Natural killer cell (primary cell): ENCODE results near the gene KRT15. TPM values are rescaled to one million over a fixed set of nuclear protein-coding genes. Genes with fewer than 3 reads are reported as not detected.

Source experiments
- ATAC-seq, 3 donors: fragments of 150-1000 bp in 2 of 3; fragments of 200-7000 bp in 1 of 3; cut with Tn5 transposase; 1 replicate in 1 of 3; 2 replicates in 2 of 3; pipeline ENCODE4 v1.10.0; 2021; ENCODE audit warnings: mild to moderate bottlenecking in 2 of 3, moderate library complexity in 2 of 3
- DNase-seq, 2 donors: peaks; one replicate each; pipeline versions ENCODE4 v3.0.0 to v3.0.0-alpha.2; 2013 to 2021; ENCODE audit warnings: mixed read lengths in 1 of 2
- H3K27ac ChIP-seq: one replicate; pipeline ENCODE4 v1.5.1; 2013; ENCODE audit warnings: mild to moderate bottlenecking, low read length
- H3K27me3 ChIP-seq: one replicate; pipeline ENCODE4 v1.6.1; 2013; ENCODE audit warnings: low read length; ENCODE audit not compliant: control insufficient read depth, insufficient read depth
- H3K36me3 ChIP-seq: one replicate; pipeline ENCODE4 v1.6.1; 2013; ENCODE audit warnings: low read length; ENCODE audit not compliant: control insufficient read depth, insufficient read depth
- H3K4me1 ChIP-seq: one replicate; pipeline ENCODE4 v1.6.1; 2013; ENCODE audit warnings: low read length; ENCODE audit not compliant: control insufficient read depth, insufficient read depth
- H3K4me3 ChIP-seq: one replicate; pipeline ENCODE4 v1.5.1; 2013; ENCODE audit warnings: low read length
- H3K9me3 ChIP-seq: one replicate; pipeline ENCODE4 v1.6.1; 2013; ENCODE audit warnings: low read length; ENCODE audit not compliant: control insufficient read depth, insufficient read depth
- H3K27ac Mint-ChIP-seq, 2 donors: one replicate each; pipeline ENCODE4 v1.8.0; 2022; ENCODE audit warnings: mild to moderate bottlenecking in 2 of 2, mixed read lengths in 2 of 2, moderate library complexity in 1 of 2
- H3K27me3 Mint-ChIP-seq, 2 donors: one replicate each; pipeline ENCODE4 v1.8.0; 2022; ENCODE audit warnings: low read depth in 2 of 2, mixed read lengths in 2 of 2
- H3K36me3 Mint-ChIP-seq: one replicate; pipeline ENCODE4 v1.8.0; 2022; ENCODE audit warnings: mixed read lengths
- H3K4me1 Mint-ChIP-seq, 2 donors: one replicate each; pipeline ENCODE4 v1.8.0; 2022; ENCODE audit warnings: mixed read lengths in 2 of 2
- H3K4me3 Mint-ChIP-seq: one replicate; pipeline ENCODE4 v1.8.0; 2022; ENCODE audit warnings: mild to moderate bottlenecking, moderate library complexity, mixed read lengths
- H3K9me3 Mint-ChIP-seq, 2 donors: one replicate each; pipeline ENCODE4 v1.8.0; 2022; ENCODE audit warnings: mixed read lengths in 2 of 2
- WGBS: methylation state at CpG from one replicate; pipeline ENCODE4 v1.1.7; 2013; ENCODE audit warnings: missing lambda C conversion rate; ENCODE audit not compliant: insufficient coverage; 5-methylcytosine and 5-hydroxymethylcytosine counted together
- intact Hi-C: fragments of 100-400 bp; cut with micrococcal nuclease; formaldehyde crosslinking; loops from one replicate; pipeline ENCODE4 v1.14.2; 2022
- total RNA-seq, 4 donors: library from RNA; stranded (reverse); fragments of 120-200 nt in 1 of 4; gene quantifications; one replicate each; pipeline versions ENCODE4 v1.2.3 to v1.2.4, GENCODE V29; 2013 to 2022
- TF ChIP-seq, protein P1 (sequence below): fragments of 200-600 bp; IDR thresholded peaks from one replicate; pipeline ENCODE4 v1.8.0; 2022; ENCODE audit warnings: antibody characterized with exemption

Gene KRT15
- total RNA-seq, 3 donors from 2014 or later (not counting 1 experiment from before 2014, with no cell fraction given): not detected

DNA sequence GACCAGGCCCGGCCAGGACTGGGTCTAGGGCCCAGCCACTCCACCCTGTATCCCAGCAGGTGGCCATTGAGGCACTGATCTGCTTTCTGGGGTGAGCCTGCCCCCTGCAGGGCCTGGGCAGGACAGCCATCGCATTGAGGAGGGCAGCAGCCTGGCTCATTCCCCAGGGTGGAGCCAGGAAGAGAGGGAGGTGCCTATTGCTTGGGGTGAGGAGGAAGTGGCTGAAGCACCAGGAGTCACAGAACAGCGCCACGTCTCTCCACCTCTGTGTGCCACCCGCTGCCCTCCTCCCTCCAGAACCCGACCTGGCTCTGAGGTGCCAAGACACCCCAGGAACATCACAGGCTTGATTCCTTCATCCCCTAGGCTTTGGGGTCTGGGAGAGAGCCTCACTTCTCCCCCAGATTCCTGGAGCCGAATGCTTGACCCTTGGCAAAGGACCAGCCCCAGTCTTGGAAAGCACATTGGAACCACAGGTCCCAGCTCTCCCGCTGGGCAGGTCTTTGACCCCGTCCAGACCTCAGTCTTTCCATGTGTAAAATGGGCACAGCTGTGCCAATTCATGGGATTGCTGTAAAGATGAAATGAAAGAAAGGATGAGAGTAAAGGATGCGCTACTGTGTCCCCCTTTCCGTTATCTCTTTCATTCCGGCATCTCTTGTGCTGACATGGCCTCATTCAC lies 21.7 kb downstream of the KRT15 start:
- TF ChIP-seq, protein P1, sequence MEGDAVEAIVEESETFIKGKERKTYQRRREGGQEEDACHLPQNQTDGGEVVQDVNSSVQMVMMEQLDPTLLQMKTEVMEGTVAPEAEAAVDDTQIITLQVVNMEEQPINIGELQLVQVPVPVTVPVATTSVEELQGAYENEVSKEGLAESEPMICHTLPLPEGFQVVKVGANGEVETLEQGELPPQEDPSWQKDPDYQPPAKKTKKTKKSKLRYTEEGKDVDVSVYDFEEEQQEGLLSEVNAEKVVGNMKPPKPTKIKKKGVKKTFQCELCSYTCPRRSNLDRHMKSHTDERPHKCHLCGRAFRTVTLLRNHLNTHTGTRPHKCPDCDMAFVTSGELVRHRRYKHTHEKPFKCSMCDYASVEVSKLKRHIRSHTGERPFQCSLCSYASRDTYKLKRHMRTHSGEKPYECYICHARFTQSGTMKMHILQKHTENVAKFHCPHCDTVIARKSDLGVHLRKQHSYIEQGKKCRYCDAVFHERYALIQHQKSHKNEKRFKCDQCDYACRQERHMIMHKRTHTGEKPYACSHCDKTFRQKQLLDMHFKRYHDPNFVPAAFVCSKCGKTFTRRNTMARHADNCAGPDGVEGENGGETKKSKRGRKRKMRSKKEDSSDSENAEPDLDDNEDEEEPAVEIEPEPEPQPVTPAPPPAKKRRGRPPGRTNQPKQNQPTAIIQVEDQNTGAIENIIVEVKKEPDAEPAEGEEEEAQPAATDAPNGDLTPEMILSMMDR: no peak
- H3K4me1 Mint-ChIP-seq: no peaks in the 10 kb centered on the region
- no peaks in the 10 kb centered on the region for H3K9me3 Mint-ChIP-seq
- WGBS: 53% methylated on average over 12 of the region's 12 CpGs
- Histone ChIP-seq H3K27me3 (no peaks in the 10 kb centered on the region), H3K36me3 (no peaks in the 10 kb centered on the region), H3K4me1 (peaks cover 21% of the 10 kb centered on the region), H3K9me3 (no peaks in the 10 kb centered on the region), H3K4me3 (no peak overlapping the region), H3K27ac (no peak overlapping the region)
- H3K4me3 Mint-ChIP-seq: no peak overlapping the region
- no peaks in the 10 kb centered on the region for H3K36me3 Mint-ChIP-seq
- no peak overlapping the region for H3K27ac Mint-ChIP-seq
- intact Hi-C loops: no loop called here
- peak in 1 of 2 donors; percentile 71 for DNase-seq
- H3K27me3 Mint-ChIP-seq: peaks cover 12 to 20% of the 10 kb centered on the region in 2 donors
- peak in 2 of 3 donors; percentile 61 to 68 for ATAC-seq

DNA sequence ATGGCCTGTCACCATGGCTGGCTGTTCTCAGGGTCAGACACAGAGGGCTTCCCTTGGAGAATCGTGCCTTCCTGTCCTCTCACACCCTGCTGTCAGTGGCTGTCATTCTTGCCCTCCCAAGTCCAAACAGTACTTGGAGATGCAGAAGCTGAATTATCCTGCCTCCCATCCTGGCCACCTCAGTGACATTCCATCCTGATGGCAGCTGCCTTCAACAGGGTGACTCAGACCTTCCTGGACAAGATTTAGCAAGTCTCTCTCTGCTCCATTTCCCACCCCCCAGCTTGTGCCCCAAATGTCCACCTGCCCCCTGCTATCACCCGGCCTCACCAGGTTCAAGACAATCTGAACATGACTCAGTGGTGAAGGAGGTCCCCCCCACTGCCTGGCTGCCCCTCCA lies 24.2 kb downstream of the KRT15 start:
- 77% methylated on average over 2 of the region's 2 CpGs for WGBS
- no peaks in the 10 kb centered on the region for H3K27me3 ChIP-seq
- peaks cover 6 to 7% of the 10 kb centered on the region in 2 donors for H3K27me3 Mint-ChIP-seq
- H3K36me3 ChIP-seq: no peaks in the 10 kb centered on the region
- no peaks in the 10 kb centered on the region for H3K9me3 ChIP-seq
- no peak overlapping the region for H3K27ac Mint-ChIP-seq
- no peak overlapping the region for H3K4me3 Mint-ChIP-seq
- no peaks in the 10 kb centered on the region for H3K36me3 Mint-ChIP-seq
- intact Hi-C loops: no loop called here
- H3K4me1 ChIP-seq: peaks cover 26% of the 10 kb centered on the region
- H3K4me1 Mint-ChIP-seq: no peaks in the 10 kb centered on the region
- no peak overlapping the region for H3K4me3 ChIP-seq
- no peak for ATAC-seq
- H3K9me3 Mint-ChIP-seq: no peaks in the 10 kb centered on the region
- no peak overlapping the region for H3K27ac ChIP-seq
- TF ChIP-seq, protein P1: no peak
- DNase-seq: no peak

DNA sequence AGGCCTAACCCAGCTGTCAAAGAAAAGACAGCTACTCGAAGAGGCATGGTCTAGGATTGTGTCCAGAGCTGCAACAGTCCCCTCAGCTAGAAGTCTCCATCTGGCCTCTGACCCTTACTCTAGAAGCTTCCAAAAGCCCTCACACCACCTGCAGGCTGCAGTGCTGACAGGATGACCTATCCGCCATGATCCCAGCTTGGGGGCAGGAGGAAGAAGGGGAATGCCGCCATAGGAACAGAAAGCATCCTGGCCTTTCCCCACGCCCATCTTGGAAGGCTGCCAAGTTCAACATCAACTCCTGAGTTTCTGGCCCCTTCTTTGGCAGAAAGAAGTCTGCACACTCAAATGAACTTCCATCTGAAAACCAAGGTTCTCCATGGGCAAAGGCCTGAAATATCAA lies 25.9 kb downstream of the KRT15 start:
- TF ChIP-seq, protein P1: no peak
- Histone ChIP-seq H3K36me3 (no peaks in the 10 kb centered on the region), H3K27ac (no peak overlapping the region), H3K4me3 (no peak overlapping the region), H3K9me3 (no peaks in the 10 kb centered on the region), H3K27me3 (no peaks in the 10 kb centered on the region), H3K4me1 (peaks cover 20% of the 10 kb centered on the region)
- Mint-ChIP-seq H3K27me3 (no peaks in the 10 kb centered on the region), H3K36me3 (no peaks in the 10 kb centered on the region), H3K4me1 (no peaks in the 10 kb centered on the region), H3K9me3 (no peaks in the 10 kb centered on the region), H3K27ac (no peak overlapping the region), H3K4me3 (no peak overlapping the region)
- ATAC-seq (no peak), DNase-seq (no peak)
- intact Hi-C loops: no loop called here
- WGBS: 74% methylated on average over 4 of the region's 4 CpGs

DNA sequence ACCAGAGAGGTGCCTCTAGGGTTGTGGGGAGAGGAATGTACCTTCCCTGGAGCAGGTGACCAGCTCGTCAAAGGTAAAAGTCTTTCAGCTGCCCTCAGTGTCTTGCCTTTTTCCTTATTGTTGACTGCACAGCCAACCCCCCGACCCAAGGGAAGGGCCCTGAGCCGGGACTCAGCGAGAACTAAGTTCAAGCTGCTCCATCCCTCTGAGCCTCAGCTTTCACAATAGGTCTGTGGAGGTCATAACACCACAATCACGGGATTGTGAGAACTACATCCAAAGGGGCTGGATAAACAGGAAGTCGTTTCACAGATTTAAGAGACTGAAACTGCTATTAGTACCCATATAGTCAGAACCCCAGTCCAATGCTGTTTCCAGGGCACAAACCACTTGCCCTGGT lies 26.3 kb downstream of the KRT15 start:
- Histone ChIP-seq H3K9me3 (no peaks in the 10 kb centered on the region), H3K4me1 (peaks cover 16% of the 10 kb centered on the region), H3K36me3 (no peaks in the 10 kb centered on the region), H3K27ac (no peak overlapping the region), H3K4me3 (no peak overlapping the region), H3K27me3 (no peaks in the 10 kb centered on the region)
- Mint-ChIP-seq H3K4me1 (no peaks in the 10 kb centered on the region), H3K27me3 (no peaks in the 10 kb centered on the region), H3K27ac (no peak overlapping the region), H3K36me3 (no peaks in the 10 kb centered on the region), H3K4me3 (no peak overlapping the region), H3K9me3 (no peaks in the 10 kb centered on the region)
- ATAC-seq (no peak), DNase-seq (no peak)
- WGBS: 74% methylated on average over 6 of the region's 6 CpGs
- TF ChIP-seq, protein P1: no peak
- intact Hi-C loops: no loop called here
